Measurements from ENCODE around the gene CYP24A1. TPM values are rescaled to one million over a fixed set of nuclear protein-coding genes. Genes with fewer than 3 reads are reported as not detected.

CYP24A1 gene
- total RNA-seq, 4 donors from 2014 or later = 0.10 to 0.71 (median 0.69) TPM; not detected in 1

DNA sequence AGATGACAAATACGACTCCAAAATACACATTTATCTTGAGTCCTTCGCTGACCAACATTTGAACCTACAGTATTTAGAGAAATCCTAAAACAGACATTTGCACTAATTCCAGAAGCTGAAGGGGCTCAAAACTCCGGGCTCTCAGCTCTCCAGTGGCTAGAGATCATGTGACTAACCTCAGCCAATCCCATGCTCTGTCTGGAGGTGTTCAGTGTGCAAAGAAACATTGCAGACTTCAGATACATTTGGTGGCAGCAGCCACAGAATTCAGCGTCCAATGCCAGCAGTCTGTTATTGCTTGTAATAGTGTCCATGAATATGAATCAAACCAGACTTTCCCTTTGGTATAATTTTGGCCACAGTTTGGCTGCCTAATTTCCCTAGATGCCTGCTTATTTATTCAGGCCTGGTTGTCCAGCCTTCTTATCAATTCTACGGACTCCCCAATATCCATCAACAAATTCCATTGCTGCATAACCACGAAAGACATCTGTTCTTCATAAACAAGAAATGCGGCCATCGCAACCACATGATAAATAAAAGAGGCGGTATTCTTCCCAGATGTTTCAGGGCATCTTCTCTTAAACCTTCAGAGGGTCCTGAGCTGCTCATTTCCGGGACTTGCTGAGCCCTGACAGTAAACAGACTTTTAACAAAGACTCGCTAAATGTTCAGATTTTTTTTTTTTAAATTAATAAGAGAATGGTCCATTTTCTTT, 14.5 kb upstream of the CYP24A1 start:
- TF ChIP-seq, protein P1, sequence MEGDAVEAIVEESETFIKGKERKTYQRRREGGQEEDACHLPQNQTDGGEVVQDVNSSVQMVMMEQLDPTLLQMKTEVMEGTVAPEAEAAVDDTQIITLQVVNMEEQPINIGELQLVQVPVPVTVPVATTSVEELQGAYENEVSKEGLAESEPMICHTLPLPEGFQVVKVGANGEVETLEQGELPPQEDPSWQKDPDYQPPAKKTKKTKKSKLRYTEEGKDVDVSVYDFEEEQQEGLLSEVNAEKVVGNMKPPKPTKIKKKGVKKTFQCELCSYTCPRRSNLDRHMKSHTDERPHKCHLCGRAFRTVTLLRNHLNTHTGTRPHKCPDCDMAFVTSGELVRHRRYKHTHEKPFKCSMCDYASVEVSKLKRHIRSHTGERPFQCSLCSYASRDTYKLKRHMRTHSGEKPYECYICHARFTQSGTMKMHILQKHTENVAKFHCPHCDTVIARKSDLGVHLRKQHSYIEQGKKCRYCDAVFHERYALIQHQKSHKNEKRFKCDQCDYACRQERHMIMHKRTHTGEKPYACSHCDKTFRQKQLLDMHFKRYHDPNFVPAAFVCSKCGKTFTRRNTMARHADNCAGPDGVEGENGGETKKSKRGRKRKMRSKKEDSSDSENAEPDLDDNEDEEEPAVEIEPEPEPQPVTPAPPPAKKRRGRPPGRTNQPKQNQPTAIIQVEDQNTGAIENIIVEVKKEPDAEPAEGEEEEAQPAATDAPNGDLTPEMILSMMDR (IDR thresholded peaks at IDR 0.05) = no peak
- TF ChIP-seq POLR2A (IDR thresholded peaks at IDR 0.05) = no peak
- DNase-seq (ENCODE audit: low spot score in 2 of 2) = no peak
- H3K4me3 ChIP-seq (ENCODE audit: low read depth, poor library complexity, severe bottlenecking) = no peak overlapping the region
- WGBS, 2 donors = 75 to 77% methylated on average over 11 of the region's 11 CpGs
- intact Hi-C loops (cut with DNase I; ENCODE audit: low total_unique reads) = no loop called here

DNA sequence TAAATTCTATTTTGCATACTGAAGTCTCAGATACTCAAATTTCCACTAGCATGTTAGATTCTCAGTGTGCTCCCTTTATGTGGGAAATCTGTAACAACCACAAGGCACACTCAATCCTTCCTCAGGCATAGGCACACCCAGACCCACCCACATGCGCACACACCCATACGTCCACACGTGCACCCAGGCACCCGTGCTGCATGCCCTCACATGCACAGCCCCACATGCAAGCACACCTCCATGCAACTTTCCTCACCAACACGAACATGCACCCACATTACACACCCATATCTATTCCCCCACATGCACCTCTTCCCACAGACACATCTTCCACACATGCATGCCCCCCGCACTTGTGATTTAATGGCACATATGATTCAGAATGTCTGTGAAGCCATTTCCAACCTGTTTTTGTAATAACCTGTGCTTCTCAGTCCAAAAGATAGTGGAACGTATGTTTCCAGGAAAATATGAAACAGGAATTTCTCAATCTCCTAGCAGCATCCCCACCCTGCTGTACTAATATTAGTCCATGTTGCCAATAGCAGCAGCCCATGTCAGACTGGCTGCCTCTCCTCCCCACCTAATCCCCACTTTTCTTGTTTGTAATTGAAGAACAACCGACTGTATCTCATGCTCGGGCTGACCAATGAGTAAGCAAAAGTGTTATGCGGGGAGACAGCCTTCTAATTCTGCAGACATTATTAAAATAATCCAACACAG, 11.3 kb upstream of the CYP24A1 start:
- TF ChIP-seq POLR2A (IDR thresholded peaks at IDR 0.05) = no peak
- H3K4me3 ChIP-seq (ENCODE audit: low read depth, poor library complexity, severe bottlenecking) = no peak overlapping the region
- intact Hi-C loops (cut with DNase I; ENCODE audit: low total_unique reads) = no loop called here
- no peak for DNase-seq (ENCODE audit: low spot score in 2 of 2)
- 36 to 60% methylated on average over 10 of the region's 10 CpGs for WGBS, 2 donors

DNA sequence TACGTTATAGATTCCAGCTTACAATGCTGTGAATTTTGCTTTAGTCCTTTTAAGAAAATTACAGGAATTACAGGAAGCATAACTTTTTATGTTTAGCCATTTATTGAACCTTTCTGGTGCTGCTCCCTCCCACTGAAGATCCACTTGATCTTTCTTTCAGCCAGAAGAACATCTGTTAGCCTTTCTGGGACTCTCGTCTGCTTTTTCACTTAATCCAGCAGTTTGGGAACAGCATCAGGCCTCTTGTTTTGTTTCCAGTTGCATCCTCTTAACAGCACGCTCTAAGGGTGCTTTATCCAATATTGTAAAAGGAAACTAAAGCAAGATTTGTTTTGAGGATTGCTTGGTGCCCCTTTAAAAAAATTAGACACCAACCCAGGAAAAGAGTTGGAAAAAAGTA, 10.3 kb upstream of the CYP24A1 start:
- no peak for TF ChIP-seq POLR2A (IDR thresholded peaks at IDR 0.05)
- TF ChIP-seq, protein P1 (IDR thresholded peaks at IDR 0.05) = no peak
- H3K4me3 ChIP-seq (ENCODE audit: low read depth, poor library complexity, severe bottlenecking) = no peak overlapping the region
- intact Hi-C loops (cut with DNase I; ENCODE audit: low total_unique reads) = no loop called here
- no peak for DNase-seq (ENCODE audit: low spot score in 2 of 2)
- 51 to 53% methylated on average over 3 of the region's 3 CpGs for whole genome bisulfite sequencing, 2 donors

DNA sequence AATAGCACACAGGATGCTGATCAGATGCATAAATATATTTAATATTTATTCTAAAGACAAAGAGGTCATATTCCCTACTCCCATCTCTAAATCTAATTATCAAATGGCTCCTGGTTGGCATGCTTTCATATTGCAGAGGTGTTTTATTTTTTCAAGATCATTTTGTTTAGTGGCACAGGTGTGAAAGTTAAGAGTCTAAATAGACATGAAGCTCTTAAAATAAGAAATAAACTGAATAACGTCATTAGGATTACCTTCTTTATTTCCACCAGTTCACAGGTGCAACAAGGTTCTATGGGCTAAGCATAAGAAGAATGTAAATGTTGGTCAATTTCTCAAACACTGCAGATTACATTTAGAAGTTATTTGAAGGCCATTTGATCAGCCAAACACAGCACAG, 7.1 kb upstream of the CYP24A1 start:
- no peak overlapping the region for H3K4me3 ChIP-seq (ENCODE audit: low read depth, poor library complexity, severe bottlenecking)
- TF ChIP-seq, protein P1 (IDR thresholded peaks at IDR 0.05) = no peak
- TF ChIP-seq POLR2A (IDR thresholded peaks at IDR 0.05) = no peak
- intact Hi-C loops (cut with DNase I; ENCODE audit: low total_unique reads) = no loop called here
- no peak for DNase-seq (ENCODE audit: low spot score in 2 of 2)
- 93 to 94% methylated on average over 1 of the region's 1 CpG for WGBS, 2 donors

DNA sequence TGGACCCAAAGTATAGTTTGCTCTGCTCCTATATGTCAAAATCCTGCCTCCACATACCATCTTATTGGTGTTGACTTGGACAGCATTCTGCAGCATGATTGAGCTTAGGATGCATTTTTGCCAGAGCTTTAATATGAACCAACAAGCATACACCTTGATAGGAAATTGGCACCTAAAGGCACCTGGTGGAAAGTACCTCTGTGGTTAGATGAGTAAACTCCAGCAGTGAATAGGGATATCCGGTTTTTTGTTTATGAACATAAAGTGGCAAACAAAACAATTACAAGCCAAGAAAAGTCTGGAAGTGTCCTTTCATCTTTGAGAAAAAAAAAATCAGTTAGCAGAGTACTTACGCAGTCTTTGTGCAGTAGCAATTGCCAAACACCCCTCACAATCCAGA, 6.2 kb upstream of the CYP24A1 start:
- 39 to 42% methylated on average over 2 of the region's 2 CpGs for WGBS, 2 donors
- DNase-seq (ENCODE audit: low spot score in 2 of 2) = no peak
- intact Hi-C loops (cut with DNase I; ENCODE audit: low total_unique reads) = no loop called here

DNA sequence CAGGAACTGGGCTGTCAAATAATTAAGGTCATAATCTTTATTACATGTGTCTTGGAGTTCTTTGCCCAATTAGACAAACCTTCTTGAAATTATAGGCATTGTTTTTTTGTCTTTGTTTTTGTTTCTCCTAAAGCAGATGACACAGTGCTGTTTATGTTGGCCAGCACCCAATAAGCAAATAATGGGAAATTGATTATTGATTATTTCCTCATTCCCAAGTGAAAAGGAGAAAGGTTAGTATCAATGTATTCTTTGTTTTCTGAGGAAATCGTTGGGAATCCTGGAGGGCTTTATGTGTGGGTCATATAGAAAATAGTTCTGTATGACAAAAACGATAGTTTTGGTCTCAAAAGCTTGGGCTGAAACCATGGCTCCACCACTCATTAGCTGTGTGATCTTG, 4.5 kb upstream of the CYP24A1 start:
- intact Hi-C loops (cut with DNase I; ENCODE audit: low total_unique reads) = no loop called here
- TF ChIP-seq POLR2A (IDR thresholded peaks at IDR 0.05) = no peak
- TF ChIP-seq, protein P1 (IDR thresholded peaks at IDR 0.05) = no peak
- 75% methylated on average over 2 of the region's 2 CpGs for WGBS, 2 donors
- H3K4me3 ChIP-seq (ENCODE audit: low read depth, poor library complexity, severe bottlenecking) = no peak overlapping the region
- no peak for DNase-seq (ENCODE audit: low spot score in 2 of 2)

More for the DNA sequence above, 6.2 kb upstream of the CYP24A1 start:
- no peak for TF ChIP-seq POLR2A (IDR thresholded peaks at IDR 0.05)
- TF ChIP-seq, protein P1 (IDR thresholded peaks at IDR 0.05) = no peak
- H3K4me3 ChIP-seq (ENCODE audit: low read depth, poor library complexity, severe bottlenecking) = no peak overlapping the region
